Measurements from ENCODE around the gene DLK1.

Gene DLK1

DNA sequence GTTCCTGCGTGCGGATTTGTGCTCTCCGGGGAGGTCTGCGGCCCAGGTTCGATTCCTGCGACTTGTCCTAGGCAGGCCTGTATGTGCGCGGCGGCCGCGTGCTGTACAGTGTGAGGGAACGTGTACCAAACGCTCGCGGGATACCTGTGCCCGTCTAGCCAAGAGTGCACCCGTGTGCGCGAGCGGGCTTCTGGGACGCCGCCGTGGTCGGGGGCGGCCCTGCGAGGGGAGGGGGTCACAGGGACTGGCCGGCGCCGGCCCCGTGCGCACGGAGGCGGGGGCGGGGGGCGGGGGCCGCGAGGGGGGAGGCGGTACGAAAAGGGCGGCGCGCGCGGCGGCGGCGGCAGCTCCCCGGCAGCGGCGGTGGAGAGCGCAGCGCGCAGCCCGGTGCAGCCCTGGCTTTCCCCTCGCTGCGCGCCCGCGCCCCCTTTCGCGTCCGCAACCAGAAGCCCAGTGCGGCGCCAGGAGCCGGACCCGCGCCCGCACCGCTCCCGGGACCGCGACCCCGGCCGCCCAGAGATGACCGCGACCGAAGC is at the start of gene DLK1:
TSS of gene DLK1 (plus strand) at position 343 of the 536 bp plus-strand sequence. CDS start at position 520, 177 bp downstream.
- DNase-seq: no peak

GRCh38 chr14:100677152-100677551 is 49.5 kb upstream of the DLK1 start:
- no peak for DNase-seq

- DNase-seq: no peak
Observed at GRCh38 chr14:100677554-100678468, 48.9 kb upstream of the DLK1 start.

GRCh38 chr14:100678469-100678828 is 48.2 kb upstream of the DLK1 start:
- DNase-seq: no peak

DNA sequence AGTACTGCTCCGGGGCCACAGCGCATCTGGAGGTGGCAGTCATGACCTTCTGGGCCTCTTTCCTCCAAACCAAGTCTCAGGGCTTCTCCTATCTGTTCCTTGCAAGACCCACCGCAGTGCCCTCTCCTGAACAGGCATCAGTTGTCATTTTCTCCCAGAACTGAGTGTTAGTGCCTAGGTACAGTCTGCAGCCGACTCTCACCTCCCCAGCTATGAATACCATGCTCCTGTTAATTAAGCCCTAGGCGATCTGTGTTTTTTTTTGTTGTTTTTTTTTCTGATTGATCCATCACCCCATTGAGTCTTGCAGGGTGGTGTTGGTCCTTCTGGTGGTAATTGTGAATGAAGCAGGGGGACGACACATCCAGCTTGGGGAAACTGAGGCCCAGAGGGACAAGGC is 47.5 kb upstream of the DLK1 start:
- DNase-seq: no peak

GRCh38 chr14:100679707-100680438 is 46.8 kb upstream of the DLK1 start:
- no peak for DNase-seq

- DNase-seq: no peak
Observed at GRCh38 chr14:100680439-100681051, 46.1 kb upstream of the DLK1 start.

DNA sequence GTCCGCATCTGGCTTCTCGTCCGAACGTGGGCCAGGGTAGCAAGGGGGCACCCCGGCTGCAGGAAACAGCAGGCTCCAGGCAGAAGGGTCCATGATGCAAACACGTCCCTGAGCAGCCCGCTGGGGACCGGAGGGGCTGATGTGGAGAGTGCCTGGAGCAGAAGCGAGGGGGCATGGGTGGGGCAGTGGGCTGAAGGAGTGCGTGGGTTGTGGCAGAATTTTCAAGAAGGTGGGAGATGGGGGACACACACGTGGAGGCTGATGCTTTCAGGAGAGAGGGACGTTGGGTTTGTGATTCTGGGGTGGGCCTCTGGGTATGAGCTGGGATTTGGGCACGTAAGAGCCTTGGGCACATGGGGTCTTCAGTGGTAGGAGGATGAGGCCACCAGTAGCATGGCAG is 45.6 kb upstream of the DLK1 start:
- DNase-seq: no peak

DNA sequence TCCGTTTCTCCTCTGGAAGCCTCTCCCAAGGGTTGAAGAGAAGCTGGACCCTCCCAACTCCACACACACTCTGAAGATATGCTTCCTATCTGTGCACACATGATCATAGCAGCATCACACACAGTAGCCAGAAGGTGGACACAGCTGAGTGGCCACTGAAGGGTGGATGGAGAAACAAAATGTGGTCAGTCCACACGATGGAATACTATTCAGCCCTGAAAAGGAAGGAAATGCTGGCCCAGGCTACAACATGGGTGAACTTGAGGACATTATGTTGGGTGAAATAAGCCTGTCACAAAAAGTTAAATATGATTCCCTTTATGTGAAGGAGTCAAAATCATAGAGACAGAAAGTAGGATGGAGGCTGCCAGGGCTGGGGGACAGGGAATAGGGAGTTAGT is 43.9 kb upstream of the DLK1 start:
- no peak for DNase-seq

- DNase-seq: no peak
Observed at GRCh38 chr14:100683578-100683977, 43.1 kb upstream of the DLK1 start.

GRCh38 chr14:100684154-100684553 is 42.5 kb upstream of the DLK1 start:
- DNase-seq: no peak

DNA sequence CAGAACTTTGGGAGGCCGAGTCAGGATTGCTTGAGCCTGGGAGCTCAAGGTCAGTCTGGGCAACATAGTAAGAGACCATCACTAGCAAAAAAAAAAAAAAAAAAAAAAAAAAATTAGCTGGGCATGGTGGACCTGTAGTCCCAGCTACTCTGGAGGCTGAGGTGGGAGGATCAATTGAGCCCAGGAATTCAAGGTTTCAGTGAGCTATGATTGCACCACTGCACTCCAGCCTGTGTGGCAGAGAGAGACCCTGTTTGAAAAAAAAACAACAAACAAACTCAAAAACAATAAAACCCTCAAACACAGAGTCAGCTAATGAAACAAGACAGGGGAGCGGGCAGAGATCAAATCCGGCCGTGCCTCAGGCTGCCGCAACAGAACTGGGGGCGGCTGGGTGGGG is 41.7 kb upstream of the DLK1 start:
- no peak for DNase-seq

- DNase-seq: no peak
Observed at GRCh38 chr14:100686858-100687257, 39.8 kb upstream of the DLK1 start.

DNA sequence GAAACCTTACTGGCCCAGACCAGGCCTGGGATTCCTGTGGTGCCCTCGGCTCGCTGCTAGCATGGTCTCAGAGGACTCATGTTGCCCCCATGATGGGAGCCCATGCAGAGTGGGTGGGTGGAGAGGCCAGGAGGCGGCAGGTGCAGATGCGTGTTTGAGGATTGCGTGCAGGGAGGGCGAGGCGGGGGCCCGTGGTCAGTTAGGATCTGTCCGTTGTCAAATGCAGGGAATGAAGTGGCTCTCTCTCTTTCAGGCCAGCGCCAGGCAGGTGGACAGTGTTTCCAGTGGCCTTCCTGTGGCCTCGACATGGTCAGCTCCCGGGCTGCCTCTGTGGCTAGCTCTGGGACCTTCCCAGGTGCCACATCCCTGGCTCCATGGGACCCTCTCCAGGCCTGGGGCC is 39.3 kb upstream of the DLK1 start:
- DNase-seq: no peak

GRCh38 chr14:100688051-100688450 is 38.6 kb upstream of the DLK1 start:
- no peak for DNase-seq

- no peak for DNase-seq
Observed at GRCh38 chr14:100688598-100689461, 37.9 kb upstream of the DLK1 start.

DNA sequence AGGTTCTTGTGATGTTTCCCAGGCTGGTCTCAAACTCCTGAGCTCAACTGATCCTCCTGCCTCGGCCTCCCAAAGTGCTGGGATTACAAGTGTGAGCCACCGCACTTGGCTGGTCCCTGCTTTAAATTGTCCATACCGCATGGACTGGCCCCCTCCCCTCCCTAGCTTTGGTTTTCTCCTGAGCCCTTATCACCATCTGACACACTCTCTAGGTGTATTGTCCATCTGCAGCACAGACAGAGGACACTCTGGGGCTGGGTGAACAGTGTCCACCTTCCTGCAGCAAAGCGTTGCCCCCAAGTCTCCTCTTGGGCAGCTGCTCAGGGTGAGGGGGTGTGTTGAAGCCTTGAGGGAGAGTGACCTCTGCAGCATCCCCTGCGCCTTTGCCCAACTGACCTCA is 36.0 kb upstream of the DLK1 start:
- DNase-seq: no peak

DNA sequence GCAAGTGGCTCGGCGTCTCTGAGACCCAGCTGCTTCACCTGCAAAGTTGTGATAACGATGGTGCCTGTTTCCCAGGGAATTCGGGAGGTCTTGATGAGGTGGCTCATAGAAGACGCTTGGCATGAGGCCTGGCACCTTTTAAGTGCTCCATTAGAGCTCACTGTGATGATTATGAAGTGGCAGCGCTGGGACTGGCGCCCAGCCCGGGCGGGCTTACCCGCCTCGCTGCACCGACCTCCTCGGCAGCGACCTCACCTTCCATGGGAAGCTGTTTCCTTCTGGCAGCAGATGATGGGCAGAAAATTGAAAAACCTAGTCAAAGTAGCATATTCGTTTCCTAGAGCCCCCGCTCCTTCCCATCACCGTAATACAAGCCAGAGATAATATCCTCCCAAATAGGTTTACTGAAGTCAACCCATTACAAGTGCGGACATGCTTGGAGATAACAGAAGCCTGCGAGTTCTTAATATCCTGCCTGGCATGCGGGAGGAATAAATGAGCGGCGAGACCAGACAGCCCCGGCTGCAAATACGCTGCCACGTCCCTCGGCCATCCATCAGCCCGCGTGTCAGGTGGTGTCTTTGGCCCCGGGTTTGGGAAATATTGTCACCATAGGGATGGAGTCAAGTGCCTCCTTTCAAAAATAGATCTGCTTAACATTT is 35.2 kb upstream of the DLK1 start:
- no peak for DNase-seq

DNA sequence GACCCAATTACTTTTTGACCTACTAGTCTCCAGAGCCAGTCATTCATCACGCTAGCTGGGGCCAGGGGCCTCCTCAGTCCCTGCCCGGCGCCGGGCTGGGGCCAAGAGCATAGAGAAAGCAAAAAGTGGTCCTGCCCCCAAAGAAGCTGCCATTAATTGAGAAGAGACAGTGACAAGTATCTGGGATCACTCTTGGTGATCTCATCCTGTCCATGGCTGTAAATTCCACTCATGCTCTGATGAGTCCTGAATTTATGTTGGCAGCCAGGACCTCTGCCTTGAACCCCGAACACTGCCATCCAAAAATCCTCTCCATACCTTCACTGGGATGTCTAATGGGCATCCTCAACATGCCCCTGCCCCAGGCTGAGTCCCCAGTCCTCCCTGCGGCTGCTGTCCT is 34.4 kb upstream of the DLK1 start:
- no peak for DNase-seq

DNA sequence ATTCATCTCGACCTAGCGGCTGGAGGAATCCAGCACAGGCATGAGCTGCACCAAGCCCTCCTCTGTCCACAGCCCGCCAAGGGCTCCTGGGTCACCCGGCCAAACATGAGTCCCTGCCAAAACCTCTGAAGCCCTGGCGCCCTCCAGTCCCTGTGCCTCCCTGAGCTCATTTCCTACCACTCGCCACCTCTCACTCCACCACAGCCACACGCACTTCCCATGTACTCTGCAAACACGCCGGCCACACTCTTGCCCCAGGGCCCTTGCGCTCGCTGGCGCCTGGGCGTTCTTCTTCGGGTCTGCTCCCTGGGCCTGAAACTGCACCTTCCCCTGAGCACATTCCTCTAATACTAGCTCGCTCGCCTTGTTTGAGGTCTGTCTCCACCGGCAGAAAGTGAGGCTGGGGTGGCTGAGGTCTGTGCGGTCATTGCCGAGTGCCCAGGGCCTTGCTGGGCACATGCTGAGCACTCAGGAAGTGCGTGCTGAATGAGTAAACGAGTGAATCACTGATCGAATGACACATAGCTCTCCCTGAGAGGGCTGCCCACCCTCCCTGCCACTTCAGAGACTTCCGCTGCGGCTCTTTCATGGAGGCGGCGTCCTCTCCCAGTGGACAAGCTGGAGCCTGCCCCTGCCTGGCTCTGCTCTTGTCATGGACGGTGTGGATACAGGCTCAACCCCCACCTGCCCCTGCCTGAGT is 33.7 kb upstream of the DLK1 start:
- DNase-seq: no peak

- DNase-seq: no peak
Observed at GRCh38 chr14:100693877-100694578, 32.7 kb upstream of the DLK1 start.
